Stomach (tissue), 9 donors: ENCODE data around the gene NSUN6. TPM values are rescaled to one million over a fixed set of nuclear protein-coding genes. Genes with fewer than 3 reads are reported as not detected.

Experiments
- DNase-seq, 2 donors: peaks; one replicate each; pipeline versions ENCODE4 v3.0.0 to v3.0.0-alpha.2; 2013 to 2019
- H3K27ac ChIP-seq, 5 donors: fragments of 200-600 bp in 4 of 5; sonication (generic) in 4 of 5; one replicate each; pipeline ENCODE4 v1.5.1; 2013 to 2019; ENCODE audit warnings: mild to moderate bottlenecking in 1 of 5, moderate library complexity in 1 of 5
- H3K27me3 ChIP-seq, 3 donors: fragments of 200-600 bp; sonication (generic); one replicate each; pipeline ENCODE4 v1.5.1; 2017 to 2019; ENCODE audit warnings: mixed run types in 1 of 3
- H3K36me3 ChIP-seq, 4 donors: fragments of 200-600 bp; sonication (generic); 1 replicate in 3 of 4; 2 replicates in 1 of 4; pipeline ENCODE4 v1.5.1; 2016 to 2019
- H3K4me1 ChIP-seq, 4 donors: fragments of 200-600 bp; sonication (generic); one replicate each; pipeline ENCODE4 v1.5.1; 2016 to 2019
- H3K4me3 ChIP-seq, 4 donors: fragments of 200-600 bp; sonication (generic) in 3 of 4; one replicate each; pipeline ENCODE4 v1.5.1; 2016 to 2019; ENCODE audit warnings: mild to moderate bottlenecking in 1 of 4
- H3K9me3 ChIP-seq, 4 donors: fragments of 200-600 bp; sonication (generic); one replicate each; pipeline ENCODE4 v1.5.1; 2016 to 2019
- EP300 ChIP-seq: sonication (generic); formaldehyde crosslinking; IDR thresholded peaks from one replicate; pipeline ENCODE4 v1.6.1; 2017; ENCODE audit warnings: antibody characterized with exemption
- POLR2A ChIP-seq, 4 donors: fragments of 450-650 bp; IDR thresholded peaks; one replicate each; pipeline ENCODE4 v1.6.1; 2016; ENCODE audit warnings: antibody characterized with exemption in 4 of 4, control low read depth in 2 of 4, mild to moderate bottlenecking in 1 of 4, moderate library complexity in 1 of 4
- POLR2AphosphoS5 ChIP-seq, 3 donors: sonication (generic); formaldehyde crosslinking; IDR thresholded peaks; one replicate each; pipeline ENCODE4 v1.6.1; 2016; ENCODE audit warnings: antibody characterized with exemption in 3 of 3
- WGBS, 5 donors: extraction: QIAGEN DNeasy Blood & Tissue Kit in 3 of 5; methylation state at CpG; one replicate each; pipeline versions ENCODE4 v1.1.5 to v1.1.7; 2013 to 2018; 5-methylcytosine and 5-hydroxymethylcytosine counted together
- intact Hi-C: fragments of 100-400 bp; cut with DNase I; formaldehyde crosslinking; loops from one replicate; pipeline ENCODE4 v1.15.1; 2023; ENCODE audit warnings: low total_unique reads
- polyA plus RNA-seq, 3 donors: library from polyadenylated mRNA; stranded (reverse); fragments of 200-250 nt; gene quantifications; one replicate each; pipeline ENCODE4 v1.2.3, GENCODE V29; 2013
- total RNA-seq, 5 donors: library from RNA; depleted of rRNA; stranded (reverse); fragments of >200 nt; gene quantifications; one replicate each; pipeline versions ENCODE4 v1.1.0 to v1.2.3, GENCODE V29; 2014 to 2016
- TF ChIP-seq, protein P1 (sequence below), 7 experiments: fragments of 450-650 bp in 4 of 7; fragments of 200-600 bp in 3 of 7; sonication (generic) in 3 of 7; IDR thresholded peaks; one replicate each; pipeline ENCODE4 v1.5.1; 2016 to 2019; ENCODE audit warnings: antibody characterized with exemption in 7 of 7, control low read depth in 2 of 7, mild to moderate bottlenecking in 1 of 7
- donor health status: healthy with polysubstance abuse.
- donor health status: Bipolar disorder and iron deficiency.
- donor health status: healthy.

NSUN6 gene
- total and polyA plus RNA-seq, 8 donors: 3.1 to 52.7 (median 8.2) TPM

DNA sequence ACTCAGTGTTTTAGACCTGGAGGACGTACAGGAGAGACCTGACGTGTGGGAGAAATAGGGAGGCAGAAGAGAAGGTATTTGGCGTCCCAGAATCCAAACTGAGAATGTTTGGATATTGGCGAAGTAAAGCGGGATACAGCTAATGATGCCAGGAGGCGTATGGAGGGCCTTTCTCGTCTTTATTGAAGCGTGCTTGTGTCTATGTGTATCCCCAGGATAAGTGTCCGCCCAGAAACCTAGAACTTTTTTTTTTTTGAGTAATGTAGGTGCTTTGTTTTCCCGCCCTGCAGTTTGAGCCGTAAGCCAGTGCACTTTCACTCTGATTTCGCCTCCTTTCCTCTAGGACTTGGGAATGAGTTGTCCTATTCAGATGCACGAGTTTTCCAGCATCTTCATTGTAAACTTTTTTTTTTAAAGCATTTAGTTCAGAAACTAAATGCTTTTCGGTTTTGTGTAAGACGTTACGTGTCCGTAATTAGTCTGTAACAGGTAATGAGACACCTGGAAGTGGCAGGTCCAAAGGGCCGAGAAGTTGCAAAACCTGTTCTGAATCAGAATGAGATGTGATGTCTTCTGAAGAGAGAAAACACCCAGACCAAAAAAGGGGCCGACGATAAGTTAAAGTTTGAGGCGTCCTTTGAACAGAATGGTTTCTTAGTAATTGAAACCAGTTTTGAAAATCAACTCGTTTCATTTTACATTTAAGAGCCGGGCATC lies 8.6 kb upstream of the NSUN6 start:
- H3K9me3 ChIP-seq: no peaks in the 10 kb centered on the region
- H3K27ac ChIP-seq: peak overlapping the region; percentile 93 to 98 (median 97)
- peaks cover 17 to 49% (median 35%) of the 10 kb centered on the region in 4 donors for H3K4me1 ChIP-seq
- peak overlapping the region; percentile 66 to 91 (median 82) for H3K4me3 ChIP-seq
- H3K36me3 ChIP-seq: no peaks in the 10 kb centered on the region
- no peaks in the 10 kb centered on the region for H3K27me3 ChIP-seq
- peak; percentile 53 to 89 for DNase-seq
- intact Hi-C loops: no loop called here
- 0 to 1% (median 0%) methylated on average over 23 of the region's 23 CpGs for WGBS, 5 donors
- TF ChIP-seq EP300: no peak
- TF ChIP-seq, protein P1, sequence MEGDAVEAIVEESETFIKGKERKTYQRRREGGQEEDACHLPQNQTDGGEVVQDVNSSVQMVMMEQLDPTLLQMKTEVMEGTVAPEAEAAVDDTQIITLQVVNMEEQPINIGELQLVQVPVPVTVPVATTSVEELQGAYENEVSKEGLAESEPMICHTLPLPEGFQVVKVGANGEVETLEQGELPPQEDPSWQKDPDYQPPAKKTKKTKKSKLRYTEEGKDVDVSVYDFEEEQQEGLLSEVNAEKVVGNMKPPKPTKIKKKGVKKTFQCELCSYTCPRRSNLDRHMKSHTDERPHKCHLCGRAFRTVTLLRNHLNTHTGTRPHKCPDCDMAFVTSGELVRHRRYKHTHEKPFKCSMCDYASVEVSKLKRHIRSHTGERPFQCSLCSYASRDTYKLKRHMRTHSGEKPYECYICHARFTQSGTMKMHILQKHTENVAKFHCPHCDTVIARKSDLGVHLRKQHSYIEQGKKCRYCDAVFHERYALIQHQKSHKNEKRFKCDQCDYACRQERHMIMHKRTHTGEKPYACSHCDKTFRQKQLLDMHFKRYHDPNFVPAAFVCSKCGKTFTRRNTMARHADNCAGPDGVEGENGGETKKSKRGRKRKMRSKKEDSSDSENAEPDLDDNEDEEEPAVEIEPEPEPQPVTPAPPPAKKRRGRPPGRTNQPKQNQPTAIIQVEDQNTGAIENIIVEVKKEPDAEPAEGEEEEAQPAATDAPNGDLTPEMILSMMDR (IDR thresholded peaks at IDR 0.05): no peak
- peak in 2 of 3 donors; percentile 23 to 26 for TF ChIP-seq POLR2AphosphoS5 (IDR thresholded peaks at IDR 0.05)
- no peak for TF ChIP-seq POLR2A (IDR thresholded peaks at IDR 0.05)

DNA sequence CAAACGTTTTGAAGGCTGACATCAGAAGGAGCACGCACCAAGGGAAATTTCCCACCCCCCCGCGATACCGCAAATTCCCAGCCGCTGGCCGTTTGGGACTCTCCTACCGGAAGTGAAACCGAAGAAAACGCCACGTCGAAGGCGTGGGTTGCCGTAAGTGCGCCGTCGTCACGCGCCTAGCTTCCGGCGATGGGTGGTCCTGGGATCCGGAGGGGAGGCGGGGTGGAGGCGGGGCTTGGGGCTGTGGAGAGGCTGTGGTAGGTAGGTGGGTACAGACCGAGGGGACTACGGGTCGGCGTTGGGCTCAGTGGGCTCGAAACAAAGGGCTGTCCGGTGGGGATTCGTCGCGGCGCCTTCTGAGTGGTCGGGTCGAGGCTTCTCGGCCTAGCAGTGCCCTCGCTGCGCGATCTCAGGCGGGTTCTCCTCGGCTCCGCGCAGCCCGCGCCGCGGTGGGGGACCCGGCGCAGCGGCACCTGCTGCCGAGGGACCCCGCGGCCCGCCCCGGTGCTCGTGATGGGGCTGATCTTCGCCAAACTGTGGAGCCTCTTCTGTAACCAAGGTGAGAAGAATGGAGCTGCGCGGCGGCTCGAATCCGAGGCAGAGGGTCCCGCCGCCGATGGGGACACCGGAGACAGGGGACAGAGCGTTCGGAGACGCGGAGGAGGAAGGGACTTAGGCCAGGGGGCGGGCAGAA lies 7.9 kb upstream of the NSUN6 start, which contains the start of gene ARL5B:
Gene ARL5B (plus strand): TSS at position 307 of the 694 bp plus-strand sequence. CDS start 207 bp downstream, at position 514.
- intact Hi-C loops: no loop called here
- Histone ChIP-seq H3K27ac (peak within 1 kb of the TSS; percentile 93 to 98 (median 97)), H3K27me3 (no peaks in the 10 kb centered on the region), H3K4me1 (peaks cover 17 to 43% (median 32%) of the 10 kb centered on the region in 4 donors), H3K4me3 (peak within 1 kb of the TSS; percentile 66 to 91 (median 82)), H3K36me3 (no peaks in the 10 kb centered on the region), H3K9me3 (no peaks in the 10 kb centered on the region)
- TF ChIP-seq POLR2A (IDR thresholded peaks at IDR 0.05) (peak in 1 of 4 donors; percentile 70), POLR2AphosphoS5 (IDR thresholded peaks at IDR 0.05) (peak; percentile 91 to 96 (median 94)), EP300 (peak; percentile 91)
- TF ChIP-seq, protein P1 (IDR thresholded peaks at IDR 0.05): no peak
- peak; percentile 98 to 99 for DNase-seq
- 0 to 1% (median 0%) methylated on average over 40 to 72 of the region's 72 CpGs for WGBS, 5 donors

DNA sequence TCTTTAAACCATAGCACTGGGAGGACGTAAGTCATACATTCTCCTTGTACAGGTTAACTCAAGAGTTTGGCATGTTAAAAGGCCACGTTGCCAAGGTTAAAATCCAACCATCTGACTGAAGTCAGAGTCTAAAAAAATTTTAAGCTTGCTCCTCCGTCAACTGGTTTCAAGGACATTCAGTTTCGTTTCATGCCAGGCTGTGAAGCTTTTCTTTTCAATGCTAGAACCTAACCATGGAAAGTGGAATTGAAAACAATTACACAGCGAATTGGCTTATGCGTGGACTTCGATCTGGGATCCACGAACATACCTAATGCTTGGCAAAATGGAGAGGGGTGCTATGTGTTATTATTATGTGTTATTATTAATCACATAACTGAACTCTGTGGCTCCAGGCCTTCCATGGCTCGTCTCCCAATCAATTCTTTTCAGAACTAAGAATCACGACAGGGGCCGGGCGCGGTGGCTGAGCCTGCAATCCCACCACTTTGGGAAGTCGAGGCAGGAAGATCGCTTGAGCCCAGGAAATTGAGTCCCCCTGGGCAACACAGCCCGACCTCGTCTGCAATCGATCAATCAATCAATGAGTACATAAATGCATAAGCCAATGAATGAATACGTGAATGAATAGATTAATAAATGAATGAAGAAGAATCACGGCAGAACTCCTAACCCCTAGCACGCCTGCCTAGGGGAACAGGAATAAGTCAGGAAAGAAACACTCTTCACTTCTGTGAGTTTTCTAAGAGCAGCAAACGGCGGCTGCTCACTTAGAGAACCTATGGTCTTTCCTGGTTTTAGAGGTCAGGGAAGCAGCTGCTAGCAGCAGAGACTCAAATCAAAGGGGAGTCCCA lies 7.1 kb upstream of the NSUN6 start:
- no peaks in the 10 kb centered on the region for H3K36me3 ChIP-seq
- intact Hi-C loops: no loop called here
- TF ChIP-seq POLR2AphosphoS5 (IDR thresholded peaks at IDR 0.05) (peak in 2 of 3 donors; percentile 42 to 48), POLR2A (IDR thresholded peaks at IDR 0.05) (no peak), EP300 (no peak)
- TF ChIP-seq, protein P1 (IDR thresholded peaks at IDR 0.05): no peak
- H3K27me3 ChIP-seq: no peaks in the 10 kb centered on the region
- peak overlapping the region; percentile 66 to 91 (median 82) for H3K4me3 ChIP-seq
- H3K4me1 ChIP-seq: peaks cover 17 to 43% (median 32%) of the 10 kb centered on the region in 4 donors
- H3K27ac ChIP-seq: peak overlapping the region; percentile 93 to 98 (median 97)
- DNase-seq: peak in 1 of 2 donors; percentile 72
- WGBS, 5 donors: 7 to 15% (median 12%) methylated on average over 23 of the region's 23 CpGs
- no peaks in the 10 kb centered on the region for H3K9me3 ChIP-seq

DNA sequence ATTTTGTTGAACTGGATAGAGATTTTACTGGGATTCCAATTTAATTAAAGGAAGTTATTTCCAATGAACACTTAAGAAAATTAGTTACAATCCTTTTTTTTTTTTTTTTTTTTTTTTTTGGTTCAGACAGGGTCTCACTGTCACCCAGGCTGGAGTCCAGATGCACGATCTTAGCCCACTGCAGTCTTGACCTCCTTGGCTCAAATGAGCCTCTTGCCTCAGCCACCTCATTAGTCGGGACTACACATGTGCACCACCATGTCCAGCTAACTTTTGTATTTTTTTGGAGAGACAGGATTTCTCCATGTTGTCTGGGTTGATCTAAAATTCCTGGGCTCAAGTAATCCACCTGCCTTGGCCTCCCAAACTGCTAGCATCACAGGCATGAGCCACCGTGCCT lies 5.3 kb upstream of the NSUN6 start:
- intact Hi-C loops: no loop called here
- peaks cover 12 to 35% (median 24%) of the 10 kb centered on the region in 4 donors for H3K4me1 ChIP-seq
- WGBS, 5 donors: 82 to 91% (median 90%) methylated on average over 3 of the region's 3 CpGs

More for the DNA sequence above, 5.3 kb upstream of the NSUN6 start:
- Histone ChIP-seq H3K27me3 (no peaks in the 10 kb centered on the region), H3K9me3 (no peaks in the 10 kb centered on the region), H3K36me3 (no peaks in the 10 kb centered on the region), H3K4me3 (no peak overlapping the region), H3K27ac (no peak overlapping the region)
- DNase-seq: no peak
- TF ChIP-seq, protein P1 (IDR thresholded peaks at IDR 0.05): no peak
- no peak for TF ChIP-seq POLR2AphosphoS5 (IDR thresholded peaks at IDR 0.05)
- TF ChIP-seq EP300: no peak
- TF ChIP-seq POLR2A (IDR thresholded peaks at IDR 0.05): no peak
